Activated CD4-positive, alpha-beta T cell treated with anti-CD3 and anti-CD28 coated beads, Interleukin-2, Interleukin-4, amounts not matched to agents 100 ng/mL and 50 ng/mL, durations not matched to agents 16 hours and 8 hours (primary cell): Measurements from ENCODE around the gene ACOT7.
A peak's percentile ranks its signal among the peaks of the same experiment; 100 is the strongest.

Source experiments
- DNase-seq: peaks from one replicate; pipeline ENCODE4 v3.0.0-alpha.2; 2020; ENCODE audit warnings: low spot score

ACOT7 gene

GRCh38 chr1:6343506-6344405 lies 49.8 kb downstream of the ACOT7 start:
- peak; percentile 67 for DNase-seq

DNA sequence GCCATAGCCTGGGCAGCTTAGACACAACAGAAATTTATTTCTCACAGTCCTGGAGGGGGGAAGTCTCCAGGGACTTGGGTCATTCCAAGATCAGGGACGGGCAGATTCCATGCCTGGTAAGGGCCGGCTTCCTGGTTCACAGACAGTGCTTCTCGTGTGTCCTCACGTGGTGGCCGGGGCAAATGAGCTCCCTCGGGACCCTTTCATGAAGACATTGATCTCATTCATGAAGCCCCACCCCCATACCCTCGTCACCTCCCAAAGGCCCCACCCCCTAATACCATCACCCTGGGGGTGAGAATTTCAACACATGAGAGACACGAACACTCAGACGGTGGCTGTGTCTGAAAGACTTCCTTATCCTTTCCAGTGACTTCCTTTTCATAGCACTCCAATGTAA lies 51.5 kb downstream of the ACOT7 start:
- DNase-seq: no peak

DNA sequence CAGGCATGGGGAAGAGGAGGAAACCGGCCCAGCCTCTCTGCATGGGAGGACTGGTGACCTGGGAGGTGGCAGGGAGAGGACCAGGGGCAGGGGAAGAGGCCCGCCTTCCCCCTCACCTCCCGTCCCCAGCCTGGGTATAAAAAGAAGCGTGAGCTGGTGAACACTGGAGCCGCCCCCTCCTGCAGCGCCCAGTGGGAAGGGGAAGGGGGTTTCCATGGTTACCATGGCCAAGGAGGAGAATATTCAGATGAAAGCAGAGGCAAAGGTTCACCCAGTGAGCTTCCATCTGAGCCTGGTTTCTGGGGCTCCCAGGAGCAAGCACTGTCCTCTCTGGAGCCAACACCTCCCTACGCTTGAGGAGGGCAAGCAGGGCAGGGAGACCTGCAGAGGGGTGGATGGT lies 54.9 kb downstream of the ACOT7 start:
- DNase-seq: no peak

DNA sequence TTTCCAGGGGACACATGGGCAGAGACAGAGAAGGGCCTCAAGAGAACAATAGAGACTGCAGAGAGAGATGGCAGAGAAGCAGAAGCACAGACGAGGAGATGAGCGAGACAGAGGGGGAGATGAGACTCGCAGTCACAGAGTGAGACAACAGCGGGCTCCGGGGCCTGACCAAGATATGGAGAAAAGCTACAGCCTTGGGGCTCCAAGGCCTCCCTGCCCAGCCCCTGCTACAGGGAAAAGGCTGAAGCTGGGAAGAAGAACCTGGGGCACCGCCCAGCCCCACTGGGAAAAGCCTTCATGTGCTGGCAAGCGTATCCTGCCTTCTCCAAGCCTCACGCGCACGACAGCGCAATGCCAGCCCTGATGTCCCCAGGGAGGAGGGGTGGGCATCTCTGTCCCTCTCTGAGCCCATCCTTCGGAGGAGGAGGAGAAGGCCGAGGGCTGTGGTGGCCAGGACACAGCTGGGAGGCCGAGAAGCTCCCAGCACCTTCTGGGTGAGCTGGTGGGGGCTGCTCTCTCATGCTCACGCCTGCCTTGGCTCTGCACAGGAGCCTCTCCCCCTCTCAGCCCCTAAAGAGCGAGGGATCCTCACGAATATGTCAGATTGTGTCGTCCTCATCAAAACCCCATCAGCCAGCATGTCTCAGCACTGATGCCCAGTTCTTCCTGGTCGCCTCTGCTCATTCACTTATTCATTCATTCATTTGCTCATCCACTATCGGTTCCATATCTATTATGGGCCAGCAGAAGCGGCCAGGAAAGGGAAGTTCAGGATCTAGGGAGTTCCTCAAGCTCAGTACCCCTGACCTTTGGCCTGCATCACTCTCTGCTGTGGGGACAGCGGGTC lies 56.6 kb downstream of the ACOT7 start:
- DNase-seq: no peak

DNA sequence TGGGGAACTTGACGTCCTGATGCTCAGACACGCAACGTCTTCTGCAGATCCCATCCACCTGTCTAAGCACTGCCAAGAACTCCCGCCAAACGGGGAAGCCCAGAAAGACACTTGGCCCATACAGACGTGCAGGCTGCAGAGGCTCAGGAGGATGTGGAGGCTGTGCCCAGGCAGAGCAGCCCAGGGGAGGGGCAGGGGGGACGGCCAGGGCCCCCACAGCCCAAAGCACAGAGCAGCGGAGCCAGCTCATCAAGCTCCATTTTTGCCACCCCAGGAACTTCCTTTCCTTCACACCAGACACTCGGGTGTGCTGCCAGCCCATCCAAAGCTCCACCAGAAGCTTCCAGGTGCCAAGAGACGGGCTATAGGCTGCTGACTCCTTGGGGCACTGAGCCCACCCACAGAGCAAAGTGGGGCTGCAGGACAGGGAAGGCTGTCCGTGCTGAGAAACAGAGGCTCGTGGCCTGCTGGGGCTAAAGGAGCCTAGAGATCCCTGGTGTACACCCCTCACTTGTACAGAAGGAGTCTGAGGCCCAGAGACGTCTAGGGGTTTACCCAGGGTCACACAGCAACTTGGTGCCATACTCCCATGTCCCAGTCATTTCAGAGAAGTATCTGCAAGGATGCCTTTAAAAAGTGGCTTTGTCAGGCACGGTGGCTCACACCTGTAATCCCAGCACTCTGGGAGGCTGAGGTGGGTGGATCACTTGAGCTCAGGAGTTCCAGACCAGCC lies 59.1 kb downstream of the ACOT7 start:
- DNase-seq: no peak

- DNase-seq: no peak
Measured at GRCh38 chr1:6332821-6333220, 60.7 kb downstream of the ACOT7 start.

GRCh38 chr1:6331543-6332273 lies 61.9 kb downstream of the ACOT7 start:
- DNase-seq: no peak

- DNase-seq: no peak
Measured at GRCh38 chr1:6330410-6330911, 63.1 kb downstream of the ACOT7 start.

DNA sequence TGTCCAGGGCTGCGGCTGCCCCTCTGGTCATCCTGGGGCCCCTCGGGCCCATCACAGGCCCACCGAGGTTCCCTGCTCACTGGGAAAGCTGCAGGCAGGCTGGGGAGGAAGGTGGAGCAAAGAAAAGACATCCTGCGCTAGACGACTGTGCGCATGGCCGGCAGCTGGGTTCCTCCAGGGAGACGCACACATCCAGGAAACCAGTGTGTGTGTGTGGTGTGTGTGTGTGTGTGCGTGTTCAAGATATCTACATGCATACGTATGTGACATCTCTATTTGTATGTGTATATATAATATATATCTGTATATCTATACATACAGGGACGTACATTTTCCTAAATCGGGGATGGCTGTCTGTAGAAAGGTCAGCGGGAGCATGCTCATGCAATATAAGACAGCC lies 63.7 kb downstream of the ACOT7 start:
- DNase-seq: no peak

GRCh38 chr1:6329396-6329795 lies 64.2 kb downstream of the ACOT7 start:
- DNase-seq: no peak

DNA sequence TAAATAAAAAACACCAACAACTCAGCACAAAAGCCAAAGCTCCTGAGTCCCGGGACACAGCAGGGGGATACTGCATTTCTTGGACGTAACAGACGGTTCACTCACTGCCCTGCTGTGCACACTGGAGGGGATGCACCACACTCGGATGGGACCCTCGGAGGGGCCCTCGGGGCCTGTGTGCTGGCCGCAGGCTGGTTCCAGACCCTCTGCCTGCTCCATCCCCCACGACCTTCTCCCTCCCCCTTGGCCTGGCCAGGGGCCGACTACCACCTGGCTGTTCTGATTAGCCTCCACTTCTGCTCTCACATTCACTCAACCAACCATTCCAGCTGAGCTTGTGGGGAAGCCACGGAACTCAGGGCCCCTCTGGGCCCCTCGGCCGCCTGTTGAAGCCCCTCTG lies 64.9 kb downstream of the ACOT7 start:
- no peak for DNase-seq

- DNase-seq: no peak
Measured at GRCh38 chr1:6328091-6328490, 65.5 kb downstream of the ACOT7 start.

DNA sequence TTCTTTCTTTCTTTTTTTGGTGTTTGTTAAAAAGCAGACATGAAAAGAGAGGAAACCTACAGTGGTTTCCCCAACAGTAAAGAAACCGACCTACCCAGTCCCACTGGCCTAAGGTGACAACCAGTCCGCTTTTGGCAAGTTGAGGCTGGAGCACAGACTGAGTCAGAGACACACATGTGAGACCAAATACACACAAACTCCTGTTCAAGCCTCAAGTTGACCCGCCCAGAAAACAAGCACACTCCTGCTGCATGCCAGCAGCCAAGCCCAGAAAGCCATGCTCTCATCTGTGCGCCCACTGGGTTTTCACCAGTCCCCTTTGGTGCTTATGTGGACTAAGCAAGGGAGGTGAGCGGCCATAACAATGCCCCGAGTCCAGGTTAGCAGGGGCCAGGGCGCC lies 68.1 kb downstream of the ACOT7 start:
- no peak for DNase-seq

GRCh38 chr1:6322161-6322560 lies 71.4 kb downstream of the ACOT7 start:
- DNase-seq: no peak

DNA sequence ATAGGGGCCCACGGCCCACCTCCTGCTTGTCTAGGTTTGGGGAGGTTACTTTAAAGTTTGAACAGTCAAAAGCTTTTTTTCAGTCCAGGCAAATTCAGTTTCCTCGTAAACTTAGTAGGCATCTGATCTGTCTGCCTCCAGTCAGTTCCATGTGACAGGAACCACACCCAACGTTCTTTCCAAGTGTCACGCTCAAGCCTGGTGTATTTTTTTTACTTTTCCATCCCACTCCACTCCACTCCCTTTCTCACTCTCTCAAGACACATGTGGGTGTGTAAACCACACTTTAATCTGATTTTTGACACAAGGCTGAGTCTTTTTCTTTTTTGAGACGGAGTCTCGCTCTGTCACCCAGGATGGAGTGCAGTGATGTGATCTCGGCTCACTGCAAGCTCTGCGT lies 72.4 kb downstream of the ACOT7 start:
- no peak for DNase-seq

GRCh38 chr1:6317098-6317760 lies 76.3 kb downstream of the ACOT7 start:
- no peak for DNase-seq

- DNase-seq: no peak
Measured at GRCh38 chr1:6316240-6317097, 77.1 kb downstream of the ACOT7 start.

- DNase-seq: no peak
Measured at GRCh38 chr1:6314503-6314902, 79.1 kb downstream of the ACOT7 start.

GRCh38 chr1:6313393-6314200 lies 80.0 kb downstream of the ACOT7 start:
- no peak for DNase-seq
